ENCODE measurements around the gene TAS2R43.
"Not testable (repeated sequence)": the region's sequence is repeated elsewhere in the genome, so short reads cannot be mapped to it uniquely, and the experiment has no call there.

TAS2R43 gene, protein sequence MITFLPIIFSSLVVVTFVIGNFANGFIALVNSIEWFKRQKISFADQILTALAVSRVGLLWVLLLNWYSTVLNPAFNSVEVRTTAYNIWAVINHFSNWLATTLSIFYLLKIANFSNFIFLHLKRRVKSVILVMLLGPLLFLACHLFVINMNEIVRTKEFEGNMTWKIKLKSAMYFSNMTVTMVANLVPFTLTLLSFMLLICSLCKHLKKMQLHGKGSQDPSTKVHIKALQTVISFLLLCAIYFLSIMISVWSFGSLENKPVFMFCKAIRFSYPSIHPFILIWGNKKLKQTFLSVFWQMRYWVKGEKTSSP

GRCh38 chr12:11092128-11092527 lies at the start of gene TAS2R43:
TSS of gene TAS2R43 (minus strand) at chr12:11092313. CDS start at chr12:11092229, 84 bp downstream.
- no peak for DNase-seq (ENCODE audit: low read depth in 2 of 2)

DNA sequence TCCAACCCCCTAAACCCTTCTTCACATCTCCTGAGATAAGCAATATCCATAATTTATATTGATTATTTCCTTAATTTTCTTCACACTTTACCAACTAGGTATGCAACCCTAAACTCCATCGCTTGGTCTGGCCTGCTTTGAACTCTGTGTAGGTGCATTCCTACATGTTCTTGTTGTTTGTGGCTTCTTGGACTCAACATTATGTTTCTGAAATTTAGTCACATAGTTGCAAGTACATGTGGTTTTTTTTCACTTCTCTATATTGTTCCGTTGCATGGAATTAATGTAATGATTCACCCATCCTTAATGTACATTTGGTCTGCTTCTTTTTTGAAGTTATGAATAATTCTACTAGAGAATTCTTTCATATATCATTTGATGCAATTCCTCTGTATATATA lies 44.0 kb upstream of the TAS2R43 start:
- no peak for DNase-seq (ENCODE audit: low read depth in 2 of 2)

DNA sequence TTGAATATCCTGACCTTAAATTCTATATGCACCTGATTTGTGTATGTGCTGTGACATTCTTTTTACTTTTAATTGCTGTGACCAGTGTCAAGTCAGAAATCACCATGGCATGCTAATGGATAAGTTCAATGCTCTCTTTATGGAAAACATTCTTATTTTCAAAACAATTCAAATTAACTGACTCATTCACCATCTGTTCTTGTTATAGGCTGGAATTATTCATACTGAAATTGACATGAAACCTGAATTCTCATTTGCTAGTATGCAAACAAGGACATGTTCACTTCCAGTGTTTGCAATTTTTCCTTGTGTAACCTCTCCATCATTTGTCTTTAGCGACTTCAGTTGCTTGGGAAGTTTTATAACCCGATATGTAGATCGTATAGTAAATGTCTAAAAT lies 42.2 kb upstream of the TAS2R43 start, which contains the start of gene TAS2R30:
TSS of gene TAS2R30 (minus strand) at position 340 of the 400 bp plus-strand sequence. CDS start 400 bp downstream, outside the sequence.
- DNase-seq (ENCODE audit: low read depth in 2 of 2), result no peak

DNA sequence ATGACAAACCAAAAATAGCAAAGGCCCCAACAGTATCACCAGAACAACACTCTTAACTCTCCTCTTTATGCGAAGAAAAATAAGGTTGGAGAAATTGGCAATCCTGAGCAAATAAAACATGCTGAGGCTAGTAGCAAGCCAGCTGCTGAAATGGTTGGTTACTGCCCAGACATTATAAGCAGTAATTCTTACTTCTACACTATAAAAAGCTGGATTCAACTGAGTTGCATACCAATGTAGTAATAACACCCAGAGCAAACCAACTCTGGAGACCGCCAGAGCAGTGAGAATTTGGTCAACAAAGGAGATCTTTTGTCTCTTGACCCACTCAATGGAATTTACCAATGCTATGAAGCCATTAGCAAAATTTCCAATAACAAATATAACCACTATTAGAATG lies 41.7 kb upstream of the TAS2R43 start:
- no peak for DNase-seq (ENCODE audit: low read depth in 2 of 2)

- no peak for DNase-seq (ENCODE audit: low read depth in 2 of 2)
Measured at GRCh38 chr12:11133162-11133561, 41.0 kb upstream of the TAS2R43 start.

DNA sequence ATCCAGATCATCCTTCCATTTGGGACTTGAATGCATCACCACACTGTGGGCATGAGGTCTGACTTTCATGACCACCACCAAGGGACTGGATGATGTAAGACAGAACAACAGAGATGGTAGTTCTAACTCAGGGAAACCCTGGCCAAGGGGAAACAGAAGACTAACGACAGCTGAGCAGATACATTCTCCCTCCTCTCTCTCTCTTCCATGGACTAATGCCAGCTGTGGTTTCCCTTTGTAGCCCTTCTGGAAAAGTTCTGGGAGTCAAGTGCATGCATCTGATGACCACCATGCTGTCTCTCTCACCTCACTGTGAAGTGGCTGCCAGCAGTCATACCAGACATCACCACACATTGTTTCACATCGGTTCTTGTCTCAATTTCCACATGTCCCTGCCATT lies 38.9 kb upstream of the TAS2R43 start:
- no peak for DNase-seq (ENCODE audit: low read depth in 2 of 2)

DNA sequence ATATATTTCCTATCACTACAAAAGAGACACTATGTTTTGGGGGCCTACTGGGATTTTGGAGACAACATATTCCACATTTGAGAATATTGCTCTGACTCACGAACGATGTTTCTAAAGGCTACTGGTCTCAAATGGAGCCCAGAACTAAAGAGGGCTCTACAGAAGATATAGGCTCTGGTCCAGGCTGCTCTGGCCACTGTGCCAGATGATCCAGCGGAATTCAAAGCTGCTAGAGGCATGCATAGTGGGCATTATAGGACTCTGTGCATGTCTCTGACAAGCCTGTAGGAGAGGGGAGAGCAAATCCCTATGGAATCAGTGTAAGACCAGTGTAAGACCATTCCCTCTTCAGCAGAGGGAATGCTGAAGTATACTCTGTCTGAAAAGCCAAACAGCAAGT lies 38.3 kb upstream of the TAS2R43 start:
- DNase-seq (ENCODE audit: low read depth in 2 of 2), result no peak

GRCh38 chr12:11114130-11114529 lies 22.0 kb upstream of the TAS2R43 start:
- DNase-seq (ENCODE audit: low read depth in 2 of 2), result not testable (repeated sequence)

DNA sequence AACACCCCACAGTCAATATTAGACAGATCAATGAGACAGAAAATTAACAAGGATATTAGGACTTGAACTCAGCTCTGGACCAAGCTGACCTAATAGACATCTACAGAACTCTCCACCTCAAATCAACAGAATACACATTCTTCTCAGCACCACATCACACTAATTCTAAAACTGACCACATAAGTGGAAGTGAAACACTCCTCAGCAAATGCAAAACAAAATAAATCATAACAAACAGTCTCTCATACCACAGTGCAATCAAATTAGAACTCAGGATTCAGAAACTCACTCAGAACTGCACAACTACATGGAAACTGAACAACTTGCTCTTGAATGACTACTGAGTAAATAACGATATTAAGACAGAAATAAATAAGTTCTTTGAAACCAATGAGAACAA lies 19.1 kb upstream of the TAS2R43 start:
- DNase-seq (ENCODE audit: low read depth in 2 of 2), result not testable (repeated sequence)

DNA sequence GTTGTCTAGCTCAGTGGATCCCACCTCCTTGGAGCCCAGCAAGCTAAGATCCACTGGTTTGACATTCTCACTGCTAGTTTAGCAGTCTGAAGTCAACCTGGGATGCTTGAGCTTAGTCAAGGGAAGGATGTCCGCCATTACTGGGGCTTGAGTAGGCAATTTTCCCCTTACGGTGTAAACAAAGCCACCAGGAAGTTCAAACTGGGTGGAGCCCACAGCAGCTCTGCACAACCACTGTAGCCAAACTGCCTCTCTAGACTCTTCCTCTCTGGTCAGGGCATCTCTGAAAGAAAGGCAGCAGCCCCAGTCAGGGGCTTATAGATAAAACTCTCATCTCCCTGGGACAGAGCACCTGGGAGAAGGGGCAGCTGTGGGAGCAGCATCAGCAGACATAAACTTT lies 16.7 kb upstream of the TAS2R43 start:
- DNase-seq (ENCODE audit: low read depth in 2 of 2), result no peak

DNA sequence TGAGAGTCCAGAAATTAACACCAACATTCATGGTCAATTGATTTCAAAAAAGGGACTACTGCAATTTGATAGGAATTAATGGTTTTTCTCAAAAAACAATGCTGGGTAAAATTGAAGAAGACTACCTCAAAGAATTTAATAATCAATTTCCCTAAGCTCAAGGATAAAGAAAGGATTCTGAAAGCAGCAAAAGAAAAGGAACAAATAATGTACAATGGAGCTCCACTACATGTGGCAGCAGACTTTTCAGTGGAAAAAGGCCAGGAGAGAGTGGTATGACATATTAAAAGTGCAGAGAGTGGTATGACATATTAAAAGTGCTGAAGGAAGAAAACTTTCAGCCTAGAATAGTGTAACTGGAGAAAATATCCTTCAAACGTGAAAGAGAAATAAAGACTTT lies 15.6 kb upstream of the TAS2R43 start:
- DNase-seq (ENCODE audit: low read depth in 2 of 2), result no peak

GRCh38 chr12:11106288-11106687 lies 14.2 kb upstream of the TAS2R43 start:
- no peak for DNase-seq (ENCODE audit: low read depth in 2 of 2)

- DNase-seq (ENCODE audit: low read depth in 2 of 2), result no peak
Measured at GRCh38 chr12:11105546-11105945, 13.4 kb upstream of the TAS2R43 start.

- DNase-seq (ENCODE audit: low read depth in 2 of 2), result not testable (repeated sequence)
Measured at GRCh38 chr12:11094910-11095309, 2.8 kb upstream of the TAS2R43 start.

GRCh38 chr12:11089246-11089645 lies 2.9 kb downstream of the TAS2R43 start:
- no peak for DNase-seq (ENCODE audit: low read depth in 2 of 2)

DNA sequence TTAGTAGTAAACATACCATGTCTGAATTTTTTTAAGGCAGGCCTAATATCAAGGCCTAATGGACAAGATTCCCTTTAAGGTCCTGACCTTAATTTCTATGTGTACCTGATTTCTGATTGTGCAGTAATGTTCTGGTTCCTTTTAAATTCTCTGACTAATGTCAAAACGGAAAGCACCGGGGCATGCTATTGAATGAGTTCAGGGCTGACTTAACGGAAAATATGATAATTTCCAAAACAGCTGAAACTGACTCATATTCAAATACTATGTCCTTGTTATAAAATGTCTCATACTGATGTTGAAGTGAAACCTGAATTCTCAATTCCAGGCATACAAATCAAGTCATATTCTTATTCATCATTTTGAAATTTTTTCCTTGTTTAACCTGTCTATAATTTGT lies 6.7 kb downstream of the TAS2R43 start:
- DNase-seq (ENCODE audit: low read depth in 2 of 2), result no peak

GRCh38 chr12:11081987-11082386 lies 10.1 kb downstream of the TAS2R43 start:
- no peak for DNase-seq (ENCODE audit: low read depth in 2 of 2)

DNA sequence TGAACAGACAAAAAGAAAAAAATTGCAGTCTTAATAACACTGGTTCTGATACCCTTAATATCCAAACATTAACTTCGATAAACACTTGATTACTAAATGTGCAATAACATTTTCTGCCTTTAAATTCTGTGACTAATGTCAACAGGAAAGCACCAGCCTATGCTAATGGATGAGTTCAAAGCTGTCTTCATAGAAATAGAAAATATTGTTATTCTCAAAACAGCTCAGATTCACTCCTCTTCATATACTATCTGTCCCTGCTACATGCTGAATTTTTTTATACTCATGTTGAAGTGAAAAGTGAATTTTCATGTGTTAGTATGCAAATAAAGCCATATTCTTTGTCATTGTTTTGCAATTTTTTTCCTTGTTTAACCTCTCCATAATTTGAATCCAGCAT lies 13.9 kb downstream of the TAS2R43 start:
- no peak for DNase-seq (ENCODE audit: low read depth in 2 of 2)

- no peak for DNase-seq (ENCODE audit: low read depth in 2 of 2)
Measured at GRCh38 chr12:11075642-11076041, 16.5 kb downstream of the TAS2R43 start.

GRCh38 chr12:11071414-11071813 lies 20.7 kb downstream of the TAS2R43 start:
- DNase-seq (ENCODE audit: low read depth in 2 of 2), result no peak

DNA sequence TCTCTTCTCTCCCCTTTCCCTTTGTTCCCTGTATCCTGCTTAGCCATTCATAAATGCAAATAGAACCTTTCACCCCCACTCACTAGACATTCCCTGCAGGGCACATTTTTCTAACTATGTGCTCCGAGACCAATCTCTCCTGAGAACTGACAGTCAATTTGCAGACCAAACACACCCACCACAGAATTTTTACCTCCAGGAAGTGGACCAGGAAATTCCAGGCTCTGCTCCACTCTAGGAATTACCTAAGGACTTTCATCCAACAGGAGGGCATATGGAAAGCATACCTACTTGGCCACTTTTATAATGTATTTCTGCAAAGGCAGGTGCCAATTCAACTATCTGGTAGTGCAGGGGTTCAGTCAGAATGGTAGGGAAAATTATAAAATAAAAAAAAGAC lies 21.1 kb downstream of the TAS2R43 start:
- DNase-seq (ENCODE audit: low read depth in 2 of 2), result no peak

GRCh38 chr12:11069854-11070365 lies 22.2 kb downstream of the TAS2R43 start:
- DNase-seq (ENCODE audit: low read depth in 2 of 2), result no peak

GRCh38 chr12:11067514-11067913 lies 24.6 kb downstream of the TAS2R43 start:
- DNase-seq (ENCODE audit: low read depth in 2 of 2), result no peak

GRCh38 chr12:11062194-11062593 lies 29.9 kb downstream of the TAS2R43 start, which contains the start of gene TAS2R46:
TSS of gene TAS2R46 (minus strand) at chr12:11062294. CDS start at chr12:11062294, 0 bp downstream.
- not testable (repeated sequence) for DNase-seq (ENCODE audit: low read depth in 2 of 2)

All from stimulated activated CD8-positive, alpha-beta memory T cell treated with anti-CD3 and anti-CD28 coated beads, Interleukin-2, amount 100 ng/mL, for 1 hour (primary cell).